GM19238 (cell line): ENCODE data around the gene ZNF736.
"Not testable (repeated sequence)": the region's sequence is repeated elsewhere in the genome, so short reads cannot be mapped to it uniquely, and the experiment has no call there.

ENCODE experiments used
- DNase-seq: peaks from one replicate; pipeline ENCODE4 v3.0.0; 2011; ENCODE audit warnings: low spot score; ENCODE audit not compliant: insufficient read length

The ZNF736 gene

GRCh38 chr7:64313740-64314491 lies at the start of gene ZNF736:
Gene ZNF736 (plus strand): TSS chr7:64313961. CDS start chr7:64314151, 190 bp downstream.
- DNase-seq, result peak; percentile 72

- DNase-seq, result no peak
These were observed 47.3 kb upstream of the ZNF736 start for GRCh38 chr7:64266341-64266919.

- DNase-seq, result no peak
These were observed 36.1 kb upstream of the ZNF736 start for GRCh38 chr7:64277630-64278029.

- DNase-seq, result no peak
These were observed 18.9 kb upstream of the ZNF736 start for GRCh38 chr7:64294701-64295420.

GRCh38 chr7:64297418-64297817 lies 16.3 kb upstream of the ZNF736 start:
- not testable (repeated sequence) for DNase-seq

- no peak for DNase-seq
These were observed 12.9 kb upstream of the ZNF736 start for GRCh38 chr7:64300641-64301405.

- DNase-seq, result peak; percentile 49
These were observed 6.3 kb upstream of the ZNF736 start for GRCh38 chr7:64307254-64308015.

- DNase-seq, result no peak
These were observed 5.8 kb upstream of the ZNF736 start for GRCh38 chr7:64308016-64308270.

GRCh38 chr7:64310426-64310825 lies 3.3 kb upstream of the ZNF736 start:
- DNase-seq, result no peak

GRCh38 chr7:64312826-64313225 lies 935 bp upstream of the ZNF736 start:
- DNase-seq, result no peak

GRCh38 chr7:64314566-64314965 lies 805 bp downstream of the ZNF736 start:
- no peak for DNase-seq

- not testable (repeated sequence) for DNase-seq
These were observed 2.4 kb downstream of the ZNF736 start for GRCh38 chr7:64316031-64316742.

GRCh38 chr7:64320547-64321513 lies 7.1 kb downstream of the ZNF736 start:
- no peak for DNase-seq

- not testable (repeated sequence) for DNase-seq
These were observed 10.4 kb downstream of the ZNF736 start for GRCh38 chr7:64324166-64324565.

- not testable (repeated sequence) for DNase-seq
These were observed 35.0 kb downstream of the ZNF736 start for GRCh38 chr7:64348713-64349210.

GRCh38 chr7:64359543-64359942 lies 45.8 kb downstream of the ZNF736 start:
- DNase-seq, result no peak

GRCh38 chr7:64371116-64371515 lies 57.4 kb downstream of the ZNF736 start:
- DNase-seq, result no peak

GRCh38 chr7:64373017-64373416 lies 59.3 kb downstream of the ZNF736 start:
- no peak for DNase-seq

- no peak for DNase-seq
These were observed 86.6 kb downstream of the ZNF736 start for GRCh38 chr7:64400401-64400800.
